GM19023 (cell line): Measurements from ENCODE around the gene VSTM2A.
"Not testable (repeated sequence)": the region's sequence is repeated elsewhere in the genome, so short reads cannot be mapped to it uniquely, and the experiment has no call there.

Experiments
- ATAC-seq: cut with Tn5 transposase; IDR thresholded peaks from one replicate; pipeline ENCODE4 v1.9.1; 2021; ENCODE audit warnings: mild to moderate bottlenecking, moderate library complexity; ENCODE audit not compliant: unreplicated experiment

Gene VSTM2A, protein sequence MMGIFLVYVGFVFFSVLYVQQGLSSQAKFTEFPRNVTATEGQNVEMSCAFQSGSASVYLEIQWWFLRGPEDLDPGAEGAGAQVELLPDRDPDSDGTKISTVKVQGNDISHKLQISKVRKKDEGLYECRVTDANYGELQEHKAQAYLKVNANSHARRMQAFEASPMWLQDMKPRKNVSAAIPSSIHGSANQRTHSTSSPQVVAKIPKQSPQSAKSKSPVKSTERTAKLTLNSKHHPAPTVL

DNA sequence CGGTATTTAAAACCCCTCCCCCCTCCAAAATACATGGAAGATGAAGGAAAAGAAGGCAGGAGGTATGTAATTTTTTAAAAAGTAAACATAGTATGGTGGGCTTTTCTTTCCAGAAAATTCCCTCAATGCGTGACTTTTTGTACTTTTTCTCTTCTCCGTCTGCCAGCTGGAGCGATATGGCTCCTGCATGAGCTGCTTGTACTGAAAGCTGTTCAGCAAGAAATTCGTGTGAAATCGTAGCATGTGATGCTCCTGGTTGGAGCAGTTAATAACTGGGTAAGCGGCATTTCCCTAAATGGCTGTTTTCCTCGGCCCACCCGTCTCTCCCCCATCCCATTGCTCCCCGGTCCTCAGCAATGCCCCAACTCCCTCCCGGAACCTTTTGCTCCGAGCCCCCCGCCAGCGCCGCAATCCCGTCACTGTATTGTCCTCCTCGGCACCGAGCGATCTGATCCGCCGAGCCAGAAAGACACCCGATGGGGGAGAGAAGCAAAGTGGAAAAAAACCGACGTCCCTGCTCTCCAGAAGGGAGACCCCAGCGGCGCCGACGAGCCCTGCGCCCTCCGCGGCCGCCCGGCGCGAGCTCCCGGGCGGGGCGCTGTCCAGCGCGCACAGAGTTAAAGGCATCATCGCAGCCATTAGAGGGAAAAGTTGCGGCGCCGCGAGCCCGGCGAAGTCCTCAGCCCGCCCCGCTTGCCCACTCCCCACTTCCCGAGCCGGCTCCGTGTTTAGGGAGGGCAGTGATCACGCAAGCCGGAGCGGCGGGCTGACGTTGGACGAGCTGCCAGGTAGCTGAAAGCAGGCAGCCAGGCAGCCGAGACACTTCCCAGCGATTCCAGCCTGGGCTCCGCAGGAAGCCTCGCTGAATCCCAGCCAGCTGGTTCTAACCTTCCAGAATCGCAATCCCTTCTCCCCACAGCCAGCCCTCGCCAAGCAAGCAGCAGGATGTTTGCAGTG is at the start of gene VSTM2A:
Gene VSTM2A (plus strand): TSS at position 707 of the 957 bp plus-strand sequence. CDS start 356 bp downstream, outside the sequence.
- no peak for ATAC-seq

DNA sequence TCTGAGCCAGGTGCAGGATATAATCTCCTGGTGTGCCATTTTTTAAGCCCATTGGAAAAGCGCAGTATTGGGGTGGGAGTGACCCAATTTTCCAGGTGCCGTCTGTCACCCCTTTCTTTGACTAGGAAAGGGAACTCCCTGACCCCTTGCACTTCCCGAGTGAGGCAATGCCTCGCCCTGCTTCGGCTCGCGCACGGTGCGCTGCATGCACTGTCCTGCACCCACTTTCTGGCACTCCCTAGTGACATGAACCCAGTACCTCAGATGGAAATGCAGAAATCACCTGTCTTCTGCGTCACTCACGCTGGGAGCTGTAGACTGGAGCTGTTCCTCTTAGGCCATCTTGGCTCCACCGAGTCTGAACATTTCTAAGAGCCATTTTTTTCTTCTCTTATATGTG is 37.6 kb upstream of the VSTM2A start:
- ATAC-seq = not testable (repeated sequence)

DNA sequence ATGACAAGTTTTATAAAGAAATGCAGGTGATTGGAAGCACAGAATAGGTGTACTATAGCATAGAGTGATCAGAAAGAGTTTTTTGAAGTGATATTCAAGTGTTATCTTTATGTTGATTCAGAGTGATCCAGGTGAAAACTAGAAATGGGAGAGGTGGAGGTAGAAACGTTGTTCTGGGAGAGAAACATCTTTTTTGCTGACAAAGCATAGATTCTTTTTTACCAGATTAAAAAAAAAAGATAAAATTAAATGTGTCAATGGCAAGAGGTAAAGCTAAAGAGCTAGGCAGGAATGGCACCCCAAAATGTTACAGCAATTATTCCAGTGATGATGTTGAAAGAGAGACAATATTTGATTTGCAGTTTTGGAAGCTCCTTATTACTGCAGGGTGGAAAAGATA is 12.6 kb upstream of the VSTM2A start:
- no peak for ATAC-seq

DNA sequence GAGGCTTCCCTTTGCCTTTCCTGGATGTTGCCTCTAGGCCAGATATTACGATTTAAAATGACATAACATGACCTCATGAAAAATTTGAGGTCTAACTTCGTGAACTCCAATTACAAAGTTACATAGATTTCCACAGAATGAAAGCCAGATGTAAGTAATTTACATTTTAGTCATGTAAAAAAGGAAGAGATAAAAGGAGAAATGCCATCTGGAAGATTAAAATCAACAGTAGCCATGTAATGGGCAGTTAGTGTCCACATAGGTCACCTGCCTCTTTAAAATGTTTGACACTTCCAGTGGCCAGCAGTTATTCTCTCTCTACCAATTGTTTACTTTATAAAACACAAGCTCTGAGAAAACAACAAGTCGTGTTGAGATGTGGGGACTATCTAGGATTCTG is 4.1 kb upstream of the VSTM2A start:
- no peak for ATAC-seq

DNA sequence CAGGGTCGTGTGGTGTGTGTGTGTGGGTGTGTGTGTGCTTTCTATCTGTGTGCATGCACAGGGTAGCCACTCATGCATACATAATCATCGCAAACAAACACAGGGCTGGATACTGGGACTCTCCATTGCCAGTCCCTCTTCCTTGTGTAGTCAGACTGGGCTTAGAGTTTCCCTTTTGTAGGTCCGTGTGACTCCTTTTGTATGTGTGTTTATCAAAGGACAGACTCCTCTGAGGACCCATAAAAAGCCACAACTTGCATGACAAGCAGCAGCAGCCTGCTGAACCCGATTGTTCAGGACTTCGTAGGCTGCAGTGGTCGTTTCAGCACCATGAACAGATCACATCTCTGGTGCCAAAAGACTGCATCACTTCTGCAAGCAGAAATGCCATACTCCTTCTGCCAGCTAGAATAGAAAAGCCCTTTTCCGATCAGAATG is 895 bp downstream of the VSTM2A start:
- no peak for ATAC-seq

DNA sequence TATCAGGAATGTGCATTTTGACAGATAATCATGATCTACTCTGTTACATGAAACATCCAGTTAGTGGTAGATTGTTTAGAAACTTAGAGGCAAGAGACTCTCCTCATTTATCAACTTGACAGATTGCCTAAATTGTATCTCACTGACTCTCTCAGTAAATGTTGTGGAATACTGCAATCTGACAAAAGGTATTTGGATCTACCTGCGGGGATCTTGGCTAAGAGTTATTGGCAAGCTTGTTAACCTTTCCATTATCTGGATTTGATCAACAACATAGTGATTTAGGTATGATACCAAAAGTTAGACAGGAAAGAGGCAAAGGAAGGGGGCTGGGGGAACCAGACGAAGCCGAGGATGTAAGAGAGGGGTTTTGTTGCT is 2.0 kb downstream of the VSTM2A start:
- no peak for ATAC-seq

DNA sequence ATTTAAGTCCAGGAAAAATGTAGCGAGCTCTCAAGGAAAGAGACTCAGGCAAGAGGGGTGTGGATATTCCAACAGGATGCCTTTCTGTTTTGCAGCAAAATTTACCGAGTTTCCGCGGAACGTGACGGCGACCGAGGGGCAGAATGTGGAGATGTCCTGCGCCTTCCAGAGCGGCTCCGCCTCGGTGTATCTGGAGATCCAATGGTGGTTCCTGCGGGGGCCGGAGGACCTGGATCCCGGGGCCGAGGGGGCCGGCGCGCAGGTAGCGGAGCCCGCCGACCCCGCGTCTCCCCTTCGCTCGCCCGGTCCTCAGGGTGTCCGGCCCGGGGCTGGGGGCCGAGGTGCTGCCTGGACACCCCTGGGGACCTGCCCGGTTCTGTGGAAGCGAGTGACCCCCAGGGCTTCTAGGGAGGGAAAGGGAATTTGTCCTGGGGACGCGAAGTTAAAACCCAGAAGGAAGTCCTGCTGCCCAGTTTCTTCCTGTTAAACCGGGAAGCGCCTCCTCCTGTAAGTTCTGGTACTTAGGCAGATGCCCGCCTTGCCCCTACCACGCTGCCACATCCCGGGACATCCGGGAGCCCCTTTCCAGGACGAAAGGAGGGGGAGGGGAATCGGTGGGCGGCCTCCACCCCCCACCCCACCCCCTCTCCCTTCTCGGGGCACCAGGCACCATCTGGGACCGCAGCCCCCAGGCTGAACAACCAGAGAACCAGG is 2.5 kb downstream of the VSTM2A start:
- no peak for ATAC-seq

DNA sequence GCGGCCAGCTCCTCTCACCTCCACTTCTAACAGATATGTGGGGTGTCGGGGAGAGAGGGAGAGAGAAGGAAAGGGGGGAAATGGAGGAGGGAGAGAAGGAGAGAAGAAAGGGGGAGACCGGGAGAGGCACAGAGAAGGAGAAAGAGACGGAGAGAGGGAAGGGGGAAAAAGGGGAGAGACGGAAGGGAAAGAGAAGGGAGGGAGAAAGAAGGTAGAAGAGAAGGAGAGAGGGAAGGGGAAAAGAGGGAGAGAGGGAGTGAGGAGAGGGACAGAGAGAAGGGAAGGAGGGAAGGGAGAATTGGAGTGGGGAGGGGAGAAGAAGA is 3.0 kb downstream of the VSTM2A start:
- ATAC-seq = no peak

DNA sequence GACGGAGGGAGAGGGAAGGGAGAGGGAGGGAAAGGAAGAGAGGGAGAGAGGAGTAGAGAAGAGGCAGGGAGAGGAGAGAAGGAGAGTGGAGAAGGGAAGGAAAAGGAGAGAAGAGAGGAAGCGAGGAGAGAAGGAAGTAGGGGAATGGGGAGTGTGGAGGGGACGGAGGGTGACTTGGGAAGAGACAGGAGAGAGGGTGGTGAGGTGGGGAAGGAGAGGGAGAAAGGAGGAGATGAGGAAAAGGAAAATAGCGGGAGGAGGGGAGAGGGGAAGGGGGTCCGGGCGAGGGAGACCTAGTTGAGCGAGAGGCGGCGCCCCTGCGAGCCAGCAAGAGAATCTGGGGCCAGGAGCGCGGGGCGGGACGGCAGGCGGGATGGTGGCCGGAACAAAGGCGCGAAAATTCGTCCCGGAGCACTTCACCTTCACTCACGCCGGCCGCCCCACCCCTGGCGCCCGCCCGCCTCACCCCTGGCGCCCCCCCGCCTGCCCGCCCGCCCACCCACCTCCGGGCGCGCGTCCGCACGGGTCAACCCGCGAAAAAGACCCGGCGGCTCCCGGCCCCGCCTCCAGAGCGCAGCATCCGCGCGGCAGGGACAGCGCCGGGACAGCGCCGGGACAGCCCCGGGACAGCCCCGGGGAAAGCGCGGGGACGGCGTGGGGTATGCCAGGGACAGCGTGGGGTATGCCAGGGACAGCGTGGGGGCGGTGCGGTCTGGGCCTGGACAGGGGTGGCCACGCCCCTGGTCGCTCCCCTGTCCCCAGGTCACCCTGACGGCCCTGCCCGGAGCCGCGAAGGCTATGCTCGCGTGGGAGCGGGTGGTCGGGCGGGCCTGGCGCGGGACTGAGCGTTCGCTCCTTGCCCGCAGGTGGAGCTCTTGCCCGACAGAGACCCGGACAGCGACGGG is 4.2 kb downstream of the VSTM2A start:
- no peak for ATAC-seq

DNA sequence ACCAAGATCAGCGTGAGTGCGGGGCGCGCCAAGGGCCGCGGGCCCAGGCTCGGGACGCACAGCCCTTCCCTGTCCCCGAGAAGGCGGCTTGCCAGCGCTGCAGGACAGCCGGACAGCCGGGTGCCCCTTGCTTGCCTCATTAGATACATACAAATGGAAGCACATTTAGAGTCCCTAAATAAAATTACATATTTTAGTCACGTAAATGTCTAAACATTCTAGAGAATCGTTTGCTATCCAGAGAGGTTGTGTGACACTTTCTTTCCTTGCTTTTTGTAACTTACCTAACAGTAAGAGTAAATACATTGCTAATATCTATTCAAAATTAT is 4.8 kb downstream of the VSTM2A start:
- no peak for ATAC-seq

DNA sequence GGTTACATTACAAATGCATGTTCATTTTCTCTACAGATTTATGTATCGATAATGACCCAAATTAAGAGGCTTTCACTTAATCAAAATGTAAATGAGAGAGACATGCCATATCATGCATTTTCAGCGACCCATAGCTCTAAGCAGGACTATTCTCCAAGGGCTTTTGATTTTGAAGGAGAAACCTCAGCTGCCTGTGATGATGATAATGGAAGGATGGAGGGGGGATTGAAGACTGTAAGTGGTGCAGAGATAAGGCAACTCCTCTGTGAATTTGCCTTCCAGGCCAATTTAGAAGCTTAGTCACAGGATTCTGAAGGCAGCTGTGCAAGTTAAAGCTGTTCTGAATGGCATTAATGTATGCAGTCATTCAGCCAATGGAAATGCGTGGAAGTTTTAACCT is 8.3 kb downstream of the VSTM2A start:
- no peak for ATAC-seq

DNA sequence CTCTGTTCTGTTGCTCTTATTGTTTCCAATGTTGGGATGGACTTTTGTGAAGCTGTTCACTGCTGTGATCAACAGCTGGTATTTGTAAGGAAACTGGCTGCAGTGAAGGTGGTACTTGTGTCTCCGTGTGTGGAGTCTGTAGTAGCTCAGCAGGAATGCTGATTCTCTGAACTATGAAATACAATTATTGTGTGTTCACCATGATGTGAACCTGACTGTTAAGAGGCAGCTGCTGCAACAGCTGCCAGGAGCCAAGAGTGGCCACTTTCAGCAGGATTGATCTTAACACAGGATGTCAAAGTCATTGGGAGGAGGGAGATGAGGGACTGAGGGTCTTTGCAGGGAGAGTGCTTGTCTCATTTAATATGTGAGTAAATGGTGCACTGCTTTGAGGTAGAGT is 13.9 kb downstream of the VSTM2A start:
- no peak for ATAC-seq

DNA sequence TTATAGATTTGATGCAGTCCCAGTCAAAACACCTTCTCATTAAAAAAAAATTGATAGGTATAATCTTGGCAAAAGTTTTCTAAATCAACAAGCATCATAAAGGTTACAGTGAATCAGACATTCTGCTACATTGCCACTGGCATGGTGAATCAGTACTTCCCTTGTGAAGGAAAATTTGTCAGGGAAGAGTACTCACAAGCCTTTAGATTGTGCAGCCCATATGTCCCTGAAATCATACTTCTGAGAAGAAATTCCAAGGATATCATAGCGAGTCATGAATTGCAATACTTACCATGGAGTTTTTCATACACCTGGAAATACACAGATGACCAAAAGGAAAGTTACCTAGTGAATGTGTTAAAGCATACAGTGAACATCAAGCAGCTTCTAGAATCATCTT is 17.2 kb downstream of the VSTM2A start:
- ATAC-seq = no peak

DNA sequence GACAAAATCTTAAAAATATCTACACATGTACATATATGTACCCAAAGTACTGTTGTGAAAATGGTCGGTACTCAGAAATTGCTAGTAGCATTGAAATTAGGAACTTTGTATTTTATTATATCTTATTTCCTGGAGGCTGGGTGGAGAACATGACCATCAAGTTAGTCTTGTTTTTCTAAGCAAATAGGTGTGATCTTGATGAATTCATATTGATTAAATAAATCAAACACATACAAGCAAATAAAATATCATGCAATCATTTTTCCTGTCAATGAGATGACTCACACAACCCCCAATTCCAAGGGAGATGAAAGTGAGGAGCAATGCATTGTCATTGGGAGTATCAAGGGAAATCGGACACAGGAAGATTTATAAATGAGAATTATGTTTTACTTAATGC is 18.0 kb downstream of the VSTM2A start:
- ATAC-seq = no peak

DNA sequence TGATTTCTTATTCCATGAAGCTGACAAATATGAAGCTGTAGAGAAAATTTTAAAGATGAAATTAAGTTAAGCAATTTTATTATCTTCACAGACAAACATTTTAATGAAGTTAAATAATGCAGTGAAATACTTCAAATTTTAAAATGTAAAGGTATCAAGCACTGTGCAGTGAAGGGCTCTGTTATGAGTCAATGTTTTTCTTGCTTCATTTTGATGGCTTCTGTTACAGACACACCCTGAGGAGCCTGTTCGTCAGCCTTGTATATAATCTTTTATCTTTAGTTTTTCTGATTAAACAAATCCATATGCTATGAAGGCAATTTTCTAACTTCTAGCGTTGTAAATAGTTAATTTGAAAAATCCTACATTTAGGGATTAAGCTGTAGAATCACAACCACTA is 18.5 kb downstream of the VSTM2A start:
- ATAC-seq = no peak

DNA sequence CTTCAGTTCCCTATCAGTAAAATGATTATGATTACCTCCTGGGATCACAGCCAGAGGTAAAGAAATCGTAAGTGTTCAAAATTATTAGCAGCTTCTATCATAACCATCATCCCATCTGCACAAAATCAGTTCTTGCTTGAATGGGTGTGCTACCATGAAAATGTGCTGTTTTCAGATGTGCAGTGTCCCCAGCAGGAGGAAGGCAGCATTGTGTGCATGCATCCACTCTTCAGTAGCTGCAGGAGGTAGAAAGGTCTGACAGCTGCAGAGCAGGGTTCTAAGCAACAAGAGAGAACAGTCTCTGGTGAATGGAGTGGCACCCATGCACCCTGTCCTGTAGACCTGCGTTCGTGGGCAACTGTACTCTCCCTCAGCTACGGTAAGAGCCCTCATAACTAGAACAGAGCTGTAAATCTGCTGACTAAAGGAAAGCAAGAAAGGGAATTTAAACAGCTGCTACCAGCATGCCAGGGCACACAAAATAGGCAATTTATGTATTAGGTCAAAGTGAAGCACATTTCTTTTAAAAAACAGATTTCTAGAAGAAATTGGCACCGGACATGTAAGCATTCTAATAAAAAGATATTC is 21.2 kb downstream of the VSTM2A start:
- ATAC-seq = no peak

DNA sequence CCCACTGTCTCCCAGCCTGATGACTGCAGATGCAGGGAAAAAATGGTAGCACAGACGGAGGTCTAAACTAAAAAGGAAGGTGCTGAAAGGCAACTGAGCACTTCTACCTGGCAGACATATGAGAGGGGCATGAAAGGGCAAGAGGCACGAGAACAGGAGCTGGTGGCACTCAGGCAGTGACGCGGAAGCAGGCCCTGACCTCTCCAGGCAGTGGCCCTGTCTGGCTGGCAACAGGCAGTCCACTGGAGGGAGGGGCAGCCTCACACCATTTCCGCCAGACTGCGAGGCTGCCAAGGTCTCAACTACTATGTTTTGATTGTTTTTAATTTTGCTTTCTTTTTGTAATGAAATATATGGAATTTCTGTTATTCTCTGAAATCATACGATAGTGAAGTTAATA is 23.3 kb downstream of the VSTM2A start:
- ATAC-seq = no peak

DNA sequence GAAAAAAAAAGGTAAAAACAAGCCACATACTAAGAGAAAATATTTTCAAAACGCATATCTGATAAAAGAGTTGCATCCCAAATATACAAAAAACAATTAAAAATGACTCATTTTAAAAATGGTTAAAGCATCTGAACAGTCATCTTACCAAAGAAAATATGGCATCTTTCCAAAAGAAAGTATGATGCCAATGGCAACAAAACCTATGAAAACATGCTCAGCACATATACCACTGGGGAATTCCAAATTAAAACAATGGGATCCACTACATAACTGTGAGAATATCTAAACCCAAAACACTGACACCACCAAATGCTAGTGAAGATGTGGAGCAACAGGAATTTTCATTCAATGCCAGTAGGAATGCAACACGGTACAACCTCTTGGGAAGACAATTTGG is 39.3 kb downstream of the VSTM2A start:
- no peak for ATAC-seq

DNA sequence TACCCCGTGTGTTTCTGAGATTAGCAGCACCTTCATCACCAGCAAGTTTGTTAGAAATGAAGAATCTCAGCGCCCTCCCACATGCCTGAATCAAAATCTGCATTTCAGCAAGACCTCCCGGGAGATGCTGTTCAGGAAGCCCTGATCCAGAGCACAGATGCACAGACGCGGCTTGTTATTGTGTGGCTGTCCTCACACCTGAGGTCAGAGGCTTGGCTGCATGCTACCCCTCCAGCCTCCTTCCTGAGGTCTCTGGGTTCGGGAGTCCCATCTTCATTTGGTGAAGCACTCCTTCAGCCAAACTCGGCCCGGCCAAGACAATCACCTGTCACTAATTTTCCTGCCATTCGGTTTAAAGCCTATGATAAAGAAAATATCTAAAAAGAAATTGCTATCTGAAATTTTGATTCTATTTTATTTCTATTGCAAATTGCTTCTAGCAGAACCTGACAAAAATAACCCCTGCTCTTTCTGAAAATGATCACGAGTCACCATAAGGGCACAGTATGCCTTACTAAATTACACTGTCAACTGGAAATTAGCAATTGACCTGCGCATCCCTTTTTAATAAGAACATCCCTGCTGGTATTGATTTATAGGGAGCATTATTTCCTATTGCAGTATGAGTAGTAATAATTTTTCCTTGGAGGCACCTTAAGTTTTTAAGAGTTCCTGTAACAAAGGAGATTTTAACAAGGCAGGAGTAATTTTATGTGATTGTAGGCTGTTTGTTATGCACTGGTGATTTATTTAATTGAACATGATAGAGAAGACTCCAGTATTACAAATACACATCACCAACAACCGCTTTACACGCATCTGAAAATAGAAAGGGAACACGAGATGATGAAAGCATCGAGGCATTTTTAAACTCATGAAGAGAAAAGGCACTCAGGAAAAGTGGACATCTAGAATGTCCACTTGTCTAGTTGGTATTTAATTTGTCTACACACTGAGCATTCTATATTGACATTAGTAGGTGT is 49.5 kb downstream of the VSTM2A start:
- no peak for ATAC-seq
